ENCODE data around the gene IGSF8.

DNA sequence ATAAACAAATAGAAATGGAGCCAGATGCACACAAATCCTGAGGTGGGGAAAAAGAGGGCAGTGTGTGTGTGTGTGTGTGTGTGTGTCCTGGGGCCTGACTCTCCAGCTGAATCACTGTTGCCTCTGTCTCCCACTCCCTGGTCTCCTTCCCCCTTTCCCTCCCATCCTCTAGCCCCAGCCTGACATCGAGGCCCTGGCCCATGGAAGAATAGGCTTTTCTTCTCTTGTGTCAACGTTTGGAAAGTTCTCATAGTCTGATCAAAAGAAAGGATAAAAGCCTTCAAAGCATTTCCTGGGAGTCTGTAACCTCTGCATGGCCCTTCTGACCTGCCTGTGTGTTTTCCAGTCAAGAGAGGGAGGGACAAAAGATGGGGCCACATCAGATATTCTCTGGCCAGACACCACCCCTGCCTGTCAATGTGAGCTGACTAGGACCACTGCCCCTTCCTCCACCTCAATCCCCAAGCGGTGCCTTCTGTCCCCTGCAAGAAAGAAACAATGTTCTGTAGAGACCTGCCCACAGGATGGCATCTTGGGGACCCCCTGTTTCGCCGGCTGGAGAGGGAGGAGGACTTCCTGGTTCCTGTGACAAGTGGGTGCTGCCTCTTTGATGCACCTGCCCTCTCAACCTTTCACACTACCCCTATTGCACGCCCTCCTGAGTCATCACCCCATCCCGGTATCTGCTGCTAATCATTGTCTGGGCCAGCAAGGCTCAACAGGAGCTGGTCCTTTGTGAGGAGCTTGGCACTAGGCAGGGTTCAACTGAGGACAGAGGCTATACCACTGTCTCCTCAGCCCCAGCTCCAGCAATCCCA, 44.7 kb downstream of the IGSF8 start:
- TF ChIP-seq ETV6 (CRISPR knock-in tag; IDR thresholded peaks at IDR 0.05): no peak
- TF ChIP-seq, protein P1, sequence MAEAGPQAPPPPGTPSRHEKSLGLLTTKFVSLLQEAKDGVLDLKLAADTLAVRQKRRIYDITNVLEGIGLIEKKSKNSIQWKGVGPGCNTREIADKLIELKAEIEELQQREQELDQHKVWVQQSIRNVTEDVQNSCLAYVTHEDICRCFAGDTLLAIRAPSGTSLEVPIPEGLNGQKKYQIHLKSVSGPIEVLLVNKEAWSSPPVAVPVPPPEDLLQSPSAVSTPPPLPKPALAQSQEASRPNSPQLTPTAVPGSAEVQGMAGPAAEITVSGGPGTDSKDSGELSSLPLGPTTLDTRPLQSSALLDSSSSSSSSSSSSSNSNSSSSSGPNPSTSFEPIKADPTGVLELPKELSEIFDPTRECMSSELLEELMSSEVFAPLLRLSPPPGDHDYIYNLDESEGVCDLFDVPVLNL (CRISPR knock-in tag; IDR thresholded peaks at IDR 0.05; ENCODE audit: borderline replicate concordance, low read depth): no peak
- no peak for TF ChIP-seq SP1 (CRISPR knock-in tag; conservative IDR thresholded peaks at IDR 0.05)
- no peak for TF ChIP-seq ZBTB21 (CRISPR knock-in tag; IDR thresholded peaks at IDR 0.05; ENCODE audit: borderline replicate concordance)

All from WTC11 (cell line).